ENCODE results near the gene RDH12. TPM values are rescaled to one million over a fixed set of nuclear protein-coding genes. Genes with fewer than 3 reads are reported as not detected.
"Not testable (repeated sequence)": the region's sequence is repeated elsewhere in the genome, so short reads cannot be mapped to it uniquely, and the experiment has no call there.

RDH12 gene
- total and polyA plus RNA-seq, 11 donors: not detected

DNA sequence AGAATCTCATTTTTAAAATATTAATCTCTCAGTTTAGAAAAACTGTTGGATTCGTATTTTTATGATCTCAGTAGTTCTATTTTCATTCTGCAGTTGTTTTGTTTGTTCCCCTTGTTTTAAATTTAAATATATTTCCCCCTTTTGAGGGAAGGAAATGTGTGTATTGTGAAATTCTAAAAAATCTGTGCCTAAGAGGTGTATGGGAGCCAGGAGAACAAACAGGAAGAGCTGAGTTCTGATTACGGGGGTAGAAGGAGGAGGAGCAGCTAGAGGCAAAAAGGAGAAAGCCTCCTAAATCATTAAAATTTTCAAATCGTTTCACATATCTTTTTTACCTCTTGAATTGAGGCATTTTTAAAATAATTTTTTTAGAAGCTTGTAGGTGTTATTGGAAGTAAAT is 2.3 kb downstream of the RDH12 start:
- DNase-seq (no peak), ATAC-seq (no peak)
- intact Hi-C loops (cut with DNase I): loop anchor here (1.0 to 10.0 kb wide), 12 partner anchors 82 to 279 kb away; partner anchors contain the start of gene ARG2 (in 5 of the 10)
- WGBS, 4 donors: 41 to 52% (median 47%) methylated on average over 3 of the region's 3 CpGs
- Histone ChIP-seq H3K9me3 (peaks cover 0 to 6% (median 0%) of the 10 kb centered on the region in 12 donors), H3K27ac (no peak overlapping the region), H3K4me1 (peaks cover 0 to 6% (median 0%) of the 10 kb centered on the region in 12 donors), H3K27me3 (no peaks in the 10 kb centered on the region), H3K4me3 (no peak overlapping the region), H3K36me3 (no peaks in the 10 kb centered on the region)
- TF ChIP-seq, protein P1, sequence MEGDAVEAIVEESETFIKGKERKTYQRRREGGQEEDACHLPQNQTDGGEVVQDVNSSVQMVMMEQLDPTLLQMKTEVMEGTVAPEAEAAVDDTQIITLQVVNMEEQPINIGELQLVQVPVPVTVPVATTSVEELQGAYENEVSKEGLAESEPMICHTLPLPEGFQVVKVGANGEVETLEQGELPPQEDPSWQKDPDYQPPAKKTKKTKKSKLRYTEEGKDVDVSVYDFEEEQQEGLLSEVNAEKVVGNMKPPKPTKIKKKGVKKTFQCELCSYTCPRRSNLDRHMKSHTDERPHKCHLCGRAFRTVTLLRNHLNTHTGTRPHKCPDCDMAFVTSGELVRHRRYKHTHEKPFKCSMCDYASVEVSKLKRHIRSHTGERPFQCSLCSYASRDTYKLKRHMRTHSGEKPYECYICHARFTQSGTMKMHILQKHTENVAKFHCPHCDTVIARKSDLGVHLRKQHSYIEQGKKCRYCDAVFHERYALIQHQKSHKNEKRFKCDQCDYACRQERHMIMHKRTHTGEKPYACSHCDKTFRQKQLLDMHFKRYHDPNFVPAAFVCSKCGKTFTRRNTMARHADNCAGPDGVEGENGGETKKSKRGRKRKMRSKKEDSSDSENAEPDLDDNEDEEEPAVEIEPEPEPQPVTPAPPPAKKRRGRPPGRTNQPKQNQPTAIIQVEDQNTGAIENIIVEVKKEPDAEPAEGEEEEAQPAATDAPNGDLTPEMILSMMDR (IDR thresholded peaks at IDR 0.05): no peak
- no peak for TF ChIP-seq POLR2A (IDR thresholded peaks at IDR 0.05)

DNA sequence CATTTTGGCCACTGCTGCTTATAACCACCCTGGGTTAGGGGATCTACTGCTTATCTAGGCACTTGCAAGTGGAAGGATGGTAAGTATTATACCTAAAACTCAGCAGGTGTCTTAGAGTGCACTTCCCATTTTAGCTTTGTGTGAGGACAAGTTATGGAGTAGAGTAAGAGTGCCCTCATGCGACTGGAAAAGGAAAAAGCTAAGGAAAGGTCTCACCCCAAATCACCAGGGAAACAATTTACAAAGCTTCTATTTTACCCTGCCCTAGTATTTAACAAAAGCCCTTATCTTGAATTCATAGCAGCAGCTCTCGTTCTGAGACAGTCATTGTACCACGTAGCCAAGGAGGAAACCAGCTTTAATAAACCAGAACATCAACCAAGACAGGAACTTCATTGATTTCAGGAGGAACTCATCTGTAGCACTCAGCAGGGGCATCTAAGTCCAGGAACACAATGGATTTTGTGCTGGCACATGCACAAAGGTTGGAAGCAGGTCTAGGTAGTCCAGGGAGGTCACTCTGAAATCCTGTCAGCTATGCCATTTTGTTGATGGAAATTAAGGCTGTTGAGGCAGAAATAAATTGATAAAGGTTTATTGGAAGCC is 2.9 kb downstream of the RDH12 start:
- no peak overlapping the region for H3K4me3 ChIP-seq
- ATAC-seq: peak; percentile 58 to 85 (median 75)

DNA sequence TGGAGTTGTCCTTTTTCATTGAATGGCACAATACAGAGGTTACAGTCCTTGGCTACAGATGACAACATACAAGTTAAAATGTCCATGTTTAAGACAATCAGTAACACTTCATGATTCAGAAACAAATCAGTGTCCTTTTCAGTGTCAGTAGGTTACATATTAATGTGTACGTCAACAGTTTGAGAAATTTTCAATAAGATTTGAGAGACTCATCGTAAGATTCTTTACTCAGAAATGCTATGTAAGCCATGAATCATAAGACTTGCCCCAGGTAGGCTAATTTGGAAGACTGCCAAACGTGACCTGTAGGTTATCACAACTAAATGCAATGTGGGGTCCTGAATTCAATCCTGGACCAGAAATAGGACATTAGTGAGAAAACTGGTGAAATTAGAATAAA is 3.5 kb downstream of the RDH12 start:
- intact Hi-C loops (cut with DNase I): loop anchor here in 7 of 10 donors (2.0 to 10.0 kb wide), 6 partner anchors 86 to 280 kb away; partner anchors contain the start of gene ARG2 (in 4 of the 7)
- no peak for TF ChIP-seq POLR2A (IDR thresholded peaks at IDR 0.05)
- TF ChIP-seq, protein P1 (IDR thresholded peaks at IDR 0.05): no peak
- peaks cover 0 to 6% (median 0%) of the 10 kb centered on the region in 12 donors for H3K4me1 ChIP-seq

More for the DNA sequence above, 2.9 kb downstream of the RDH12 start:
- intact Hi-C loops (cut with DNase I): loop anchor here (1.0 to 10.0 kb wide), 12 partner anchors 82 to 280 kb away; partner anchors contain the start of gene ARG2 (in 5 of the 10)
- H3K9me3 ChIP-seq: peaks cover 0 to 6% (median 0%) of the 10 kb centered on the region in 12 donors
- H3K36me3 ChIP-seq: no peaks in the 10 kb centered on the region
- H3K27me3 ChIP-seq: no peaks in the 10 kb centered on the region
- WGBS, 4 donors: 0% methylated on average over 3 of the region's 3 CpGs
- TF ChIP-seq POLR2A (IDR thresholded peaks at IDR 0.05): no peak
- TF ChIP-seq, protein P1 (IDR thresholded peaks at IDR 0.05): peak; percentile 59 to 81 (median 70)
- DNase-seq: no peak
- no peak overlapping the region for H3K27ac ChIP-seq
- H3K4me1 ChIP-seq: peaks cover 0 to 6% (median 0%) of the 10 kb centered on the region in 12 donors

DNA sequence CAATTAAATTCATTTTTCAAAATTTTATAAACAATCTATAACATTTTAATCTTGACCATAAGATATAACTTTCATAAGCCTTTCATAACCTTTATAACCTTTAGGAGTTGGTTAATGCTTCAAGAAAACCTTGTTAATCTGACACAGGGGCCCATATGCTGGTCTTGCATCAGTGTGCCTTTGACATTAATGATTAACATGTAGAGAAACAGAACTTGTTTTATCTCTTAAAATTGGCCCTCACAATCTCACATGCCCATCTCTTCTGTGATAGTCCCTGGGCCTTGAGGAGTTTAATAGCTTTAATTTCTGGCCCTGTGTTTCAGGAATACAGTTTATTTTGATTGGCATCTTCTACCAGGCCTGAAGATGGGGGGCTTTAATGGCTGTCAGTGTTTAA is 7.7 kb downstream of the RDH12 start:
- not testable (repeated sequence) for H3K27me3 ChIP-seq, H3K4me1 ChIP-seq, H3K36me3 ChIP-seq, ATAC-seq, H3K4me3 ChIP-seq, H3K27ac ChIP-seq, DNase-seq
- intact Hi-C loops (cut with DNase I): loop anchor here in 5 of 10 donors (5.0 to 10.0 kb wide), 4 partner anchors 95 to 285 kb away; partner anchors contain the start of gene ARG2 (in 1 of the 5)
- H3K9me3 ChIP-seq: peaks cover 0 to 18% (median 2%) of the 10 kb centered on the region in 12 donors

More for the DNA sequence above, 3.5 kb downstream of the RDH12 start:
- Histone ChIP-seq H3K27ac (no peak overlapping the region), H3K27me3 (no peaks in the 10 kb centered on the region), H3K9me3 (peaks cover 0 to 10% (median 2%) of the 10 kb centered on the region in 12 donors), H3K4me3 (no peak overlapping the region), H3K36me3 (no peaks in the 10 kb centered on the region)
- DNase-seq (no peak), ATAC-seq (no peak)
- 64 to 74% (median 66%) methylated on average over 3 of the region's 3 CpGs for WGBS, 4 donors

DNA sequence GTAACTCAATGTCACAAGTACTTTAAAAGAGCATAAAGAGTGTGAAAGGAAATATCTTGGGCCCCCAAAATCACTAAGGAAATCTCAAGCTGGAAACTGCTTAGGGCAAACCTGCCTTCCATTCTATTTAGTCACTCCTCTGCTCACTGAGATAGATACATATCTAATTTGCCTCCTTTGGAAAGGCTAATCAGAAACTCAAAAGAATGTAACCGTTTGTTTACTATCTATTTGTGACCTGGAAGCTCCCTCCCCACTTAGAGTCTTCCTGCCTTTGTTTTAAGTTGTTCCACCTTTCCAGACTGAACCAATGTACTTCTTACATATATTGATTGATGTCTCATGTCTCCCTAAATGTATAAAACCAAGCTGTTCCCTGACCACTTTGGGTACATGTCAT is 8.1 kb downstream of the RDH12 start:
- peaks cover 0 to 18% (median 2%) of the 10 kb centered on the region in 12 donors for H3K9me3 ChIP-seq
- H3K27ac ChIP-seq, H3K27me3 ChIP-seq, ATAC-seq, H3K4me1 ChIP-seq, DNase-seq, H3K36me3 ChIP-seq, H3K4me3 ChIP-seq: not testable (repeated sequence)
- intact Hi-C loops (cut with DNase I): loop anchor here in 5 of 10 donors (5.0 to 10.0 kb wide), 4 partner anchors 95 to 285 kb away; partner anchors contain the start of gene ARG2 (in 1 of the 5)
- 46 to 67% (median 55%) methylated on average over 1 of the region's 1 CpG for WGBS, 4 donors
